K562 (cell line): ENCODE measurements around the gene PTCH1. TPM values are rescaled to one million over a fixed set of nuclear protein-coding genes. Genes with fewer than 3 reads are reported as not detected.

Source experiments
- ATAC-seq: fragments of 200-7000 bp; cut with Tn5 transposase; 3 replicates; pipeline ENCODE4 v1.9.1; 2020; ENCODE audit warnings: moderate library complexity
- BruUV-seq: library from RNA; stranded (reverse); fragments of 400-500 nt; replicated peaks from 2 replicates; lab custom pipeline; 2021; lab: Mats Ljungman, UMichigan
- CTCF ChIA-PET: fragments of 300-600 bp; formaldehyde crosslinking; extraction: SDS; loops from one replicate; lab custom pipeline; 2021; ENCODE audit warnings: low intra/inter-chr PET ratio; lab: Yijun Ruan, JAX
- POLR2A ChIA-PET: fragments of 300-600, 350-650 bp; sonication (Branson Sonifier 250); formaldehyde crosslinking; extraction: SDS; loops from one replicate; lab custom pipeline; 2021; ENCODE audit warnings: antibody characterized with exemption, inconsistent platforms; lab: Yijun Ruan, JAX
- DNase-seq, 4 experiments: peaks; one replicate each; pipeline versions ENCODE4 v3.0.0 to v3.0.0-alpha.2; 2011 to 2018; ENCODE audit warnings: low spot score in 3 of 4, mixed read lengths in 3 of 4; ENCODE audit errors: extremely low read depth in 1 of 4
- FAIRE-seq: peaks from 2 replicates; lab custom pipeline; 2011; peaks lifted over from hg19 to GRCh38; lab: Jason Lieb, UNC
- H2AFZ ChIP-seq: 2 replicates; pipeline ENCODE4 v1.6.0; 2011; ENCODE audit warnings: low read depth, low read length, control low read depth, inconsistent platforms
- H3K27ac ChIP-seq: fragments of 200-600 bp; 3 replicates; pipeline ENCODE4 v1.8.0; 2011; ENCODE audit warnings: low read depth, mild to moderate bottlenecking, control low read depth, inconsistent platforms, low read length, moderate library complexity, mixed read lengths; ENCODE audit errors: extremely low read depth
- H3K27me3 ChIP-seq, 2 experiments: fragments of 300-600 bp in 1 of 2; 2 replicates in 1 of 2; 3 replicates in 1 of 2; pipeline versions ENCODE4 v1.6.0 to v1.8.0; 2011; ENCODE audit warnings: inconsistent platforms in 2 of 2, low read length in 2 of 2, mild to moderate bottlenecking in 1 of 2, mixed read lengths in 1 of 2, moderate library complexity in 1 of 2; ENCODE audit not compliant: control insufficient read depth in 2 of 2, insufficient read depth in 2 of 2
- H3K36me3 ChIP-seq: fragments of 300-600 bp; 3 replicates; pipeline ENCODE4 v1.8.0; 2011; ENCODE audit warnings: mild to moderate bottlenecking, low read length, inconsistent platforms; ENCODE audit not compliant: control insufficient read depth, insufficient read depth
- H3K4me1 ChIP-seq, 2 experiments: fragments of 200-600 bp in 1 of 2; replicated peaks in 1 of 2; 2 replicates in 1 of 2; 3 replicates in 1 of 2; pipeline versions ENCODE4 v1.5.1 to v1.8.0; 2011; ENCODE audit warnings: inconsistent platforms in 2 of 2, low read length in 2 of 2, mild to moderate bottlenecking in 1 of 2, mixed read lengths in 1 of 2, moderate library complexity in 1 of 2; ENCODE audit not compliant: control insufficient read depth in 2 of 2, insufficient read depth in 2 of 2
- H3K4me2 ChIP-seq: 2 replicates; pipeline ENCODE4 v1.6.1; 2011; ENCODE audit warnings: low read length, control low read depth, inconsistent platforms, mixed read lengths; ENCODE audit not compliant: insufficient read depth
- H3K4me3 ChIP-seq: fragments of 200-600 bp; sonication (generic), shearing (Covaris generic); 2 replicates; pipeline ENCODE4 v1.5.1; 2016; ENCODE audit warnings: control low read depth, inconsistent platforms
- H3K79me2 ChIP-seq: fragments of 200-600 bp; 3 replicates; pipeline ENCODE4 v1.8.0; 2011; ENCODE audit warnings: low read length, inconsistent platforms; ENCODE audit not compliant: control insufficient read depth, insufficient read depth
- H3K9ac ChIP-seq, 2 experiments: 2 replicates each; pipeline versions ENCODE4 v1.6.0 to v1.6.1; 2011; ENCODE audit warnings: low read depth in 2 of 2, low read length in 2 of 2, control low read depth in 1 of 2, inconsistent platforms in 1 of 2, mild to moderate bottlenecking in 1 of 2, mixed read lengths in 1 of 2; ENCODE audit not compliant: insufficient read depth in 1 of 2
- H3K9me1 ChIP-seq: one replicate; pipeline ENCODE4 v1.6.0; 2011; ENCODE audit warnings: inconsistent platforms, mild to moderate bottlenecking, low read length, moderate library complexity; ENCODE audit not compliant: control insufficient read depth, insufficient read depth
- H3K9me3 ChIP-seq: replicated peaks from 2 replicates; pipeline ENCODE4 v1.5.1; 2011; ENCODE audit warnings: low read depth, low read length, inconsistent platforms; ENCODE audit not compliant: control insufficient read depth, insufficient read depth
- H4K20me1 ChIP-seq: replicated peaks from 2 replicates; pipeline ENCODE4 v1.6.1; 2011; ENCODE audit warnings: low read length, inconsistent platforms, mixed read lengths; ENCODE audit not compliant: control insufficient read depth, insufficient read depth
- CBX1 ChIP-seq: sonication (generic); IDR thresholded peaks from 2 replicates; pipeline ENCODE4 v1.6.1; 2016; ENCODE audit warnings: antibody characterized with exemption, low read depth, mild to moderate bottlenecking
- DMBX1 ChIP-seq: fragments of 250-450 bp; sonication (Bioruptor Pico); IDR thresholded peaks from 2 replicates; pipeline ENCODE4 v1.8.0; 2022; ENCODE audit warnings: inconsistent platforms, mild to moderate bottlenecking, moderate library complexity, borderline replicate concordance
- FOS ChIP-seq: IDR thresholded peaks from 3 replicates; pipeline ENCODE4 v1.6.1; 2011; ENCODE audit not compliant: insufficient read length; ENCODE audit errors: extremely low read depth
- FOXJ2 ChIP-seq: fragments of 200-800 bp; sonication (Bioruptor generic); IDR thresholded peaks from 2 replicates; pipeline ENCODE4 v1.6.1; 2016; ENCODE audit warnings: missing genetic modification characterization, missing compliant biosample characterization
- GTF2A2 ChIP-seq: IDR thresholded peaks from 2 replicates; pipeline ENCODE4 v1.6.1; 2016; ENCODE audit warnings: mild to moderate bottlenecking, missing genetic modification characterization, missing compliant biosample characterization
- JUNB ChIP-seq: fragments of 450-650 bp; formaldehyde crosslinking; conservative IDR thresholded peaks from 2 replicates; pipeline ENCODE4 v1.4.0; 2020; ENCODE audit warnings: mild to moderate bottlenecking
- MED1 ChIP-seq: sonication (generic); formaldehyde crosslinking; IDR thresholded peaks from 2 replicates; pipeline ENCODE4 v1.8.1; 2023; ENCODE audit warnings: missing genetic modification reagents, borderline replicate concordance
- RBM34 ChIP-seq: fragments of 200-400 bp; formaldehyde crosslinking; IDR thresholded peaks from 2 replicates; pipeline ENCODE4 v1.6.1; 2018; ENCODE audit warnings: low read length, borderline replicate concordance; ENCODE audit not compliant: insufficient read depth
- ZNF140 ChIP-seq: fragments of 250-450 bp; sonication (Bioruptor Pico); IDR thresholded peaks from 2 replicates; pipeline ENCODE4 v1.8.0; 2021; ENCODE audit warnings: moderate library complexity, mild to moderate bottlenecking, inconsistent platforms
- WGBS: fragments of 100-300 bp; shearing (Covaris generic); methylation state at CpG from one replicate; pipeline ENCODE4 v1.1.6; 2016; ENCODE audit warnings: low coverage, mixed read lengths; ENCODE audit not compliant: insufficient coverage; ENCODE audit errors: missing lambda C conversion rate; 5-methylcytosine and 5-hydroxymethylcytosine counted together
- in situ Hi-C: fragments of 300-500 bp; cut with MboI; formaldehyde crosslinking; loops from 4 replicates; pipeline ENCODE4 v1.15.0; 2018; ENCODE audit warnings: inconsistent platforms, mixed read lengths
- intact Hi-C: fragments of 100-400 bp; cut with micrococcal nuclease; formaldehyde crosslinking; loops from 2 replicates; pipeline ENCODE4 v1.14.2; 2022
- polyA plus RNA-seq, 8 experiments: library from polyadenylated mRNA; depleted of rRNA in 4 of 8; stranded (reverse) in 5 of 8; unstranded in 3 of 8; fragments of >200 nt; fragmentation: Nextera tagmentation in 2 of 8; fragmentation: Illumina TruSeq in 1 of 8; extraction: Ambion mirVana in 2 of 8; extraction: Trizol in 1 of 8; gene quantifications; 2 replicates each; pipeline versions ENCODE4 v1.2.1 to v1.2.3, GENCODE V29; 2011 to 2014; ENCODE audit warnings: inconsistent platforms in 1 of 8, missing spikeins in 1 of 8
- total RNA-seq, 7 experiments: library from RNA; depleted of rRNA in 6 of 7; stranded (reverse); fragments of >200 nt in 6 of 7; fragmentation: Illumina TruSeq in 2 of 7; extraction: Trizol in 2 of 7; gene quantifications; 2 replicates each; pipeline versions ENCODE4 v1.2.1 to v1.2.3, GENCODE V29; 2011 to 2021; ENCODE audit warnings: low replicate concordance in 1 of 7
- TF ChIP-seq, protein P1 (sequence below): sonication (generic); formaldehyde crosslinking; IDR thresholded peaks from 2 replicates; pipeline ENCODE4 v1.8.0; 2022; ENCODE audit warnings: missing genetic modification reagents, mild to moderate bottlenecking, moderate library complexity, borderline replicate concordance
- TF ChIP-seq, protein P2 (sequence below): fragments of 250-450 bp; sonication (Bioruptor Pico); IDR thresholded peaks from 2 replicates; pipeline ENCODE4 v1.4.0; 2020

PTCH1 gene
- total and polyA plus RNA-seq, 9 of the 15 experiments (the other 6 are each of a cell fraction or from before 2014, with no cell fraction given), result 0.70 to 9.9 (median 3.8) TPM

DNA sequence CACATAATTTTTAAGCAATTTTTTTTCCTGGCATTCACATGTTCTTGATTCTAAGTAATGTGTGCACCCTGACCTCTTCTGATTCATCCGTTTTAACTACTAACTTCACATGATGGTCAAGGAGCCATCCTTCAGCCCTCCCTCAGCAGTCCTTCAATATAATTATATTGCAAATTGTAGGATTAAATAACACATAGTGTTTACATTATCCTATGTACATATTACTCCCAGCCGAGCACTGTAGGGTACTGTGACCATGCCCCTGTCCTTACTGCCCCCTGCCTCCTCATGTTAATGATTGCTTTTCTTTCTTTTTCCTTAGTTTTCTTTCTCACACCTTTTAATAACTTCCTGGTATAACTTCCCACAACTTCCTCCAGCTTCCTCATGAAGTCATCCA lies 103.0 kb downstream of the PTCH1 start (continued):
- TF ChIP-seq FOXJ2 (no peak), JUNB (CRISPR knock-in tag) (no peak), ZNF140 (no peak)
- TF ChIP-seq, all 486 proteins: peak for 0

DNA sequence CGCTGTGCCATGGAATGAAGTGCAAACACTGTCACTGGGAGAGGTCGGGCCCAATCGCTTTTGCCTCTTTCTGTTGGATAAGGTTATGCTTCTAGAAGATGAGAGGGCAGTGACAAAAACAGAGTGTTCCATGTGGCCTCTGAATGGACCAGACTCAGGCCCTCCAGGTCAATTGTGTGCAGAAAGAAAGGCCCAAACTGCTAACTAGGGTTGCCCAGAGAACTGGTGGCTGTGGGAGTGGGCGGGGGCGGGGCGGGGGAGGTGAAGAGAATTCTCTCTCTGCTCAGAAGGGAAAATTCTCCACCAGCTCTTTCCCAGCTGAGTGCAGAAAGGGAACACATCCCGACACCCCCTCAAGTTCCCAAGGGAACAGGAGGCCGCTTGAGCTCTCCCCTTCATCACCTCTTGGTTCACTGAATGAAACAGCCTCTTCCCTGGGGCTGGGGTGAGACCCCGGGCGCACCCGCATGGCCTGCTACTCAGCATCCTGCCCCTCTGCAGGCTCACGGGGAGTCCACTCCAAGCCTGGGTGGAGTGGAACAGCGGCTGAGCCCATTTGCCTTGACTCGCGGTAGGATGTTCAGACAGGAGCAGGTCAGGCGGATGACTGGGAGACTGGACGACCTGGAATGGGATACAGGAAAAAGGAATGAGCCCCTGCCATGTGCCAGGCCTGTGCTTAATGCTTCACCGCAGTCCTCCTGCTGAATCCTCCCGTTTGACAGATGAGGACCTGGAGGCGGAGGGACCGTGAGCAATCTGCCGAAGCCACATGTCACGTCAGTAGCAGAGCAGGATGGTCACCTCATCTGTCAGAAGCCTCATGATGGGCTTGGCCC lies 105.5 kb downstream of the PTCH1 start:
- POLR2A ChIA-PET, result interaction anchor here (0.7 kb wide), 1 partner anchor 32 kb away, joined by 4 read pairs; no protein-coding TSS in a partner anchor
- in situ Hi-C loops, result no loop called here
- peak; percentile 96 for FAIRE-seq
- TF ChIP-seq GTF2A2 (tag) (no peak), DMBX1 (CRISPR knock-in tag) (peak; percentile 77), MED1 (CRISPR knock-in tag) (no peak), CBX1 (no peak), RBM34 (no peak), FOS (no peak)
- TF ChIP-seq, protein P1, sequence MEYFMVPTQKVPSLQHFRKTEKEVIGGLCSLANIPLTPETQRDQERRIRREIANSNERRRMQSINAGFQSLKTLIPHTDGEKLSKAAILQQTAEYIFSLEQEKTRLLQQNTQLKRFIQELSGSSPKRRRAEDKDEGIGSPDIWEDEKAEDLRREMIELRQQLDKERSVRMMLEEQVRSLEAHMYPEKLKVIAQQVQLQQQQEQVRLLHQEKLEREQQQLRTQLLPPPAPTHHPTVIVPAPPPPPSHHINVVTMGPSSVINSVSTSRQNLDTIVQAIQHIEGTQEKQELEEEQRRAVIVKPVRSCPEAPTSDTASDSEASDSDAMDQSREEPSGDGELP (CRISPR knock-in tag), result peak; percentile 68; the same call in 1 of the 2 replicates
- TF ChIP-seq, protein P2, sequence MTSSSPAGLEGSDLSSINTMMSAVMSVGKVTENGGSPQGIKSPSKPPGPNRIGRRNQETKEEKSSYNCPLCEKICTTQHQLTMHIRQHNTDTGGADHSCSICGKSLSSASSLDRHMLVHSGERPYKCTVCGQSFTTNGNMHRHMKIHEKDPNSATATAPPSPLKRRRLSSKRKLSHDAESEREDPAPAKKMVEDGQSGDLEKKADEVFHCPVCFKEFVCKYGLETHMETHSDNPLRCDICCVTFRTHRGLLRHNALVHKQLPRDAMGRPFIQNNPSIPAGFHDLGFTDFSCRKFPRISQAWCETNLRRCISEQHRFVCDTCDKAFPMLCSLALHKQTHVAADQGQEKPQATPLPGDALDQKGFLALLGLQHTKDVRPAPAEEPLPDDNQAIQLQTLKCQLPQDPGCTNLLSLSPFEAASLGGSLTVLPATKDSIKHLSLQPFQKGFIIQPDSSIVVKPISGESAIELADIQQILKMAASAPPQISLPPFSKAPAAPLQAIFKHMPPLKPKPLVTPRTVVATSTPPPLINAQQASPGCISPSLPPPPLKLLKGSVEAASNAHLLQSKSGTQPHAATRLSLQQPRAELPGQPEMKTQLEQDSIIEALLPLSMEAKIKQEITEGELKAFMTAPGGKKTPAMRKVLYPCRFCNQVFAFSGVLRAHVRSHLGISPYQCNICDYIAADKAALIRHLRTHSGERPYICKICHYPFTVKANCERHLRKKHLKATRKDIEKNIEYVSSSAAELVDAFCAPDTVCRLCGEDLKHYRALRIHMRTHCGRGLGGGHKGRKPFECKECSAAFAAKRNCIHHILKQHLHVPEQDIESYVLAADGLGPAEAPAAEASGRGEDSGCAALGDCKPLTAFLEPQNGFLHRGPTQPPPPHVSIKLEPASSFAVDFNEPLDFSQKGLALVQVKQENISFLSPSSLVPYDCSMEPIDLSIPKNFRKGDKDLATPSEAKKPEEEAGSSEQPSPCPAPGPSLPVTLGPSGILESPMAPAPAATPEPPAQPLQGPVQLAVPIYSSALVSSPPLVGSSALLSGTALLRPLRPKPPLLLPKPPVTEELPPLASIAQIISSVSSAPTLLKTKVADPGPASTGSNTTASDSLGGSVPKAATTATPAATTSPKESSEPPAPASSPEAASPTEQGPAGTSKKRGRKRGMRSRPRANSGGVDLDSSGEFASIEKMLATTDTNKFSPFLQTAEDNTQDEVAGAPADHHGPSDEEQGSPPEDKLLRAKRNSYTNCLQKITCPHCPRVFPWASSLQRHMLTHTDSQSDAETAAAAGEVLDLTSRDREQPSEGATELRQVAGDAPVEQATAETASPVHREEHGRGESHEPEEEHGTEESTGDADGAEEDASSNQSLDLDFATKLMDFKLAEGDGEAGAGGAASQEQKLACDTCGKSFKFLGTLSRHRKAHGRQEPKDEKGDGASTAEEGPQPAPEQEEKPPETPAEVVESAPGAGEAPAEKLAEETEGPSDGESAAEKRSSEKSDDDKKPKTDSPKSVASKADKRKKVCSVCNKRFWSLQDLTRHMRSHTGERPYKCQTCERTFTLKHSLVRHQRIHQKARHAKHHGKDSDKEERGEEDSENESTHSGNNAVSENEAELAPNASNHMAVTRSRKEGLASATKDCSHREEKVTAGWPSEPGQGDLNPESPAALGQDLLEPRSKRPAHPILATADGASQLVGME (CRISPR knock-in tag), result no peak

More for the DNA sequence above, 105.5 kb downstream of the PTCH1 start:
- H3K9me3 ChIP-seq, result no peaks in the 10 kb centered on the region
- BruUV-seq, result no TSS peak
- no peak overlapping the region for H3K4me3 ChIP-seq
- no peaks in the 10 kb centered on the region for H3K36me3 ChIP-seq
- intact Hi-C loops, result loop anchor here (5.0 kb wide), 1 partner anchor 96 kb away; no protein-coding TSS in a partner anchor
- peak overlapping the region; percentile 71; the same call in 1 of the 2 replicates for H2AFZ ChIP-seq
- H3K27me3 ChIP-seq, result no peaks in the 10 kb centered on the region
- H3K9ac ChIP-seq, result peak overlapping the region; percentile 18 to 26; a peak in 3 of 4 replicates
- H3K4me2 ChIP-seq, result peak overlapping the region; percentile 43
- H3K27ac ChIP-seq, result 0 out of 3 replicates have a peak overlapping the region, but pooled peaks have one; percentile 27
- no peaks in the 10 kb centered on the region for H3K79me2 ChIP-seq
- no peaks in the 10 kb centered on the region for H4K20me1 ChIP-seq
- no peaks in the 10 kb centered on the region for H3K9me1 ChIP-seq
- 24% methylated on average over 18 of the region's 23 CpGs for WGBS
- ATAC-seq (peak; percentile 92), DNase-seq (peak; percentile 59 to 89 (median 72))
- H3K4me1 ChIP-seq, result peaks cover 15 to 25% of the 10 kb centered on the region in 2 experiments; a peak in 4 of 5 replicates
- CTCF ChIA-PET, result no interaction called here
